Hepatocyte (in vitro differentiated cells): ENCODE measurements around the gene SATB1.

ENCODE experiments used
- EZH2 ChIP-seq: fragments of 200-600 bp; sonication (generic); IDR thresholded peaks from 2 replicates; pipeline ENCODE4 v1.6.1; 2016; ENCODE audit warnings: antibody characterized with exemption, mild to moderate bottlenecking, borderline replicate concordance
- TF ChIP-seq, protein P1 (sequence below): fragments of 200-600 bp; sonication (generic); IDR thresholded peaks from 2 replicates; pipeline ENCODE4 v1.5.1; 2016; ENCODE audit warnings: antibody characterized with exemption, mild to moderate bottlenecking; ENCODE audit not compliant: poor library complexity

GRCh38 chr3:18423401-18424212 is 1.5 kb downstream of the SATB1 start:
- TF ChIP-seq, protein P1, sequence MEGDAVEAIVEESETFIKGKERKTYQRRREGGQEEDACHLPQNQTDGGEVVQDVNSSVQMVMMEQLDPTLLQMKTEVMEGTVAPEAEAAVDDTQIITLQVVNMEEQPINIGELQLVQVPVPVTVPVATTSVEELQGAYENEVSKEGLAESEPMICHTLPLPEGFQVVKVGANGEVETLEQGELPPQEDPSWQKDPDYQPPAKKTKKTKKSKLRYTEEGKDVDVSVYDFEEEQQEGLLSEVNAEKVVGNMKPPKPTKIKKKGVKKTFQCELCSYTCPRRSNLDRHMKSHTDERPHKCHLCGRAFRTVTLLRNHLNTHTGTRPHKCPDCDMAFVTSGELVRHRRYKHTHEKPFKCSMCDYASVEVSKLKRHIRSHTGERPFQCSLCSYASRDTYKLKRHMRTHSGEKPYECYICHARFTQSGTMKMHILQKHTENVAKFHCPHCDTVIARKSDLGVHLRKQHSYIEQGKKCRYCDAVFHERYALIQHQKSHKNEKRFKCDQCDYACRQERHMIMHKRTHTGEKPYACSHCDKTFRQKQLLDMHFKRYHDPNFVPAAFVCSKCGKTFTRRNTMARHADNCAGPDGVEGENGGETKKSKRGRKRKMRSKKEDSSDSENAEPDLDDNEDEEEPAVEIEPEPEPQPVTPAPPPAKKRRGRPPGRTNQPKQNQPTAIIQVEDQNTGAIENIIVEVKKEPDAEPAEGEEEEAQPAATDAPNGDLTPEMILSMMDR = no peak
- no peak for TF ChIP-seq EZH2
